Measurements from ENCODE around the gene CELF2. TPM values are rescaled to one million over a fixed set of nuclear protein-coding genes. Genes with fewer than 3 reads are reported as not detected.

The CELF2 gene
- total RNA-seq, 1 donor from 2014 or later: 3.5 TPM

- ATAC-seq: no peak
These were observed 212.2 kb downstream of the CELF2 start for GRCh38 chr10:11229893-11230292.

DNA sequence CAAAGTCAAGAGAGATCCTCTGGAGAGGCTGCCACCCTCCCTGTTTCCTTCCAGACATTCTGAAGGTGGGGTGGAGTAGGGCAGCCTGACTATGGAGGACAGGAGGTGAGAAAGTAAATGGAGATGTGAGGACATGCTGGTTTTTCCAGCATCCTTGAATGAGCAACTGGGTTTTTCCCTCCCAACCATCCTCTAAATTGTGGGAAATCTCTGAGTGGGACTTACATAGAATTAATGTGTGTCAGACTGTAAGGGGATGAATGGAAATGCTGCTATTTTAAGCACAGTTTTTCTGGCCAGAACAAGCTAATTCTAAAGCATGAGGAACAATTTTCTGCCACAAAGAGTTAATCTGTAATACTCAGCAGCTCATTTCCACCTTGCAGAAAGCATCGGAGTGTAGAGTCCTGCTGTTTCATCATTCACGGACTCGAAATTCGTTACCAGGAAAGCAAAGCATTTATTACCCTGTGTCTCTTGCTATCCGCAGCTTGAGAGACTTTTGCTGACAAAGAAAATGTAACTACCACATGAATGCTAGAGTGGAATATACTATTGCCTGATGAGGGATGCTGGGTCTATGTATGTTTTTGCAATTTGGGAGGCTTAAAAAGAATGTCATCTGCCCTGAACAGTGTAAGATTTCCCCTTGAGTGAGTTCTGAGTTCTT is 213.0 kb downstream of the CELF2 start:
- ATAC-seq: no peak

GRCh38 chr10:11231285-11231684 is 213.6 kb downstream of the CELF2 start:
- no peak for ATAC-seq

DNA sequence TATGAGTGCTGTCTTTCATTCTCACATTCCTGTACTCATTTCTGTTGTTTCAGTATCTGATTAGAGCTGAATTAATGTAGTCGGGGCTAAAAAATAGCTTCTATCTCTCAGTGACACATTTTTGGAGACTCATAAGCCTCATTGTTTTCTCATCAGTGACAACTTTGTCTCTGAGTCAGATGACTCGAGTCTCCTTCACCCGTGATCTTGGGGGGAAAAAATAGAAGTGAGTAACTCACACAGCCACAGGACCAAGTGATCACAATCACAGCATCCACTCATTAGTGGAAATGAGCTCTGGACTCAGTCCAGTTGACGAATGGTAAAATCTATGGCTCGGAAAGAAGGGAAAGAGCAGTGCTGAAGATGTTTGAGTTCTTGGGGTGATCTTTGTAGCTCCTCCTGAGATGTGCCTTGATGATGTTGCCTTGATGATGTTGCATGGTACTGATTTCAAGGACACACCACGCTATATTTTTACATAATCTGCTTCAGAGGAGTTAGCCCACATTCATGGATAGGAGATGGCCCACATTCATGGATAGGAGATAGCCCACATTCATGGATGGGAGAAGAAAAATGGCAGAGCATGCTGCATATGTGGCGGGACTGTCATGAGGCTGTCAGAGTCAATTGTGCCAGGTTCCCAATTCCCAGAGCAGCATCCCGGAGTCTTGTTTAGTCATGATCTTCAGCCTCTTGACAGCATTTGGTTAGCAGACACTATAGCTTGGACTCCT is 214.7 kb downstream of the CELF2 start:
- no peak for ATAC-seq

- no peak for ATAC-seq
These were observed 217.3 kb downstream of the CELF2 start for GRCh38 chr10:11234857-11235531.

DNA sequence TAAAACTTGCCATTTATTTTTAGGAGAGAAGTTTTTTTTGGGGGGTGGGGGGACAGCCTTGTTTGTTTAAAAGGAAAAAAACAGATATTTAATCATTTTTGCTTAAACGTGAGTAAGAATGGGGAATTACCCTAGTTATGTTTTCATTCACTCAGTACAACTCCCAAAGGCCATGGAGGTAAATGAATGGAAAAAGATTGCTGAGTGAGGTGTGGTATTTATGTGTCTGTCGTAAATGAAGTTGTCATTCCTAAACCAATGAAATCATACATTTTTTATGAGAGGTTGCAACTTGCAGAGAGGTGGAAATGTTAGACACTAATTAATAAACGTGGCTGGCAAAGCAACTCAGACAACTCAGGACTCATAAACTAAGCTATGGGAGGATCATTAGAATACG is 218.1 kb downstream of the CELF2 start:
- ATAC-seq: no peak

DNA sequence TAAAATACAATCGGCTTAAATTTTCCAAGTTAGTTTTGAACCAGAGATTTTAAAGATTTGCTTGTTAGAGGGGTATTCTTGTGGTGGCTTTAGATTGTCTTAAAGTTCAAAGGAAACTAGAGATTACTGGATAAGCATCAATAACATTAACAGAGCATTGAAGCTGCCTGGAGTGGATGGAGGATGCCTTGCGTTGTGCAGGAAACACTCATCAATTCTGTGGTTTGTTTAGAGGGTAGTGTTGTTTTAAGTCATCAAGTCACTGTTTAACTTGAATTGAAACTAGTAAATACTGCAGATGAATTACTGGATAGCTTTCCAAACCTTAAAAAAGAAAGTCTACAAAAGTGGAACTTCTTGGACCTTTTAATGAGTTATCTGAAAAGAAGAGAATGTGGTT is 218.6 kb downstream of the CELF2 start:
- no peak for ATAC-seq

- no peak for ATAC-seq
These were observed 219.9 kb downstream of the CELF2 start for GRCh38 chr10:11237571-11237970.

- no peak for ATAC-seq
These were observed 221.2 kb downstream of the CELF2 start for GRCh38 chr10:11238893-11239292.

- no peak for ATAC-seq
These were observed 223.0 kb downstream of the CELF2 start for GRCh38 chr10:11240641-11241040.

GRCh38 chr10:11242443-11243387 is 225.0 kb downstream of the CELF2 start:
- ATAC-seq: peak; percentile 38

GRCh38 chr10:11243425-11244222 is 226.0 kb downstream of the CELF2 start:
- ATAC-seq: no peak

DNA sequence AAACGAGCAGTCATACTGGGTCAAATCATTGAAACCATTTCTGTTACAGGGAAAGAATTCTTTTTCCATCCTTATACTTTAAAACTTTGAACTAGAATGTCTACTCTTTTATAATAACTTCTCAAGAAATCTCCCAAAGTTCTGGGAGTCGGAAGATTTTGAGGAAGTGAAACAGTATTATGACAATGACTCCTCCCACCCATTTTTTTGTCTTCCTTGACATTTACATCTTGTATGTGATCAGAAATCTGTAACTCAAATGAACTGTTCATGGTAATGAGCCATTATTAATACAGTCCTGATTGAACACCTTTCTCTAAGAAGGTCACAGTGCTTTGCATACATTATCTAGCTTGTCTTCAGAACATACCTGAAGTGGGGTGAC is 227.4 kb downstream of the CELF2 start:
- ATAC-seq: no peak

- peak; percentile 54 for ATAC-seq
These were observed 227.8 kb downstream of the CELF2 start for GRCh38 chr10:11245510-11245909.

GRCh38 chr10:11245981-11246590 is 228.4 kb downstream of the CELF2 start:
- no peak for ATAC-seq

- no peak for ATAC-seq
These were observed 229.2 kb downstream of the CELF2 start for GRCh38 chr10:11246752-11247467.

DNA sequence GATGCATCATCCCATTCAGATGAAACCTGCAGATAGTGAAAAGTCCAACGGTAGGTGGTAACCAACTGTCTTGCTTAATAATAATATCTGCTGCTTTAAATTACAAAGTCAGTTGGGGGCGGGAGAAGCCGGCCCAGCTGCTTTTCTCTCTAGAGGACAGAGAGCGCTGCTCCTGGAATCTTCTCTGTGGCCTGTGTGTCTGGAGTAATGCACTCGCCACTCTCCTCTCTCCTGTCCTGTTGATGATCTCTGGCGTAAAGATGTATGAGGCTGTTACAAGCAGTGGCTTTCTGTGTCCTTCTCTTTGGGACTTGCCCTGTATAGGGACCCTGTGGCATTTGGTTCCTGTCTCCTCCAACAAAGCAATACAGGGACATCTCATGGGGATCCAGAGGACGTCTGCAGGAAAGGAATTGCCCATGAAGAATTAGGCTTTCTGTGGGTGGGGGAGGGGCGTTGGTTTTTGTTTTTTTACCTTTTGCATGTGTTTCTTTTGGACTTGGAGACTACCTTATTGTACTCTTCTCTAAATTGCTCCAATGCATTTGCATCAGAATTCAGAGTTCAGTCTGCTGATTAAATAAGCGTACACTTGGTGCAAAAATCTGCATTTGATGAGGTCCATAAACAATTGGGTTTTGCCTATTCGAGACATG is 231.6 kb downstream of the CELF2 start:
- ATAC-seq: no peak

- ATAC-seq: no peak
These were observed 232.1 kb downstream of the CELF2 start for GRCh38 chr10:11249808-11250195.

DNA sequence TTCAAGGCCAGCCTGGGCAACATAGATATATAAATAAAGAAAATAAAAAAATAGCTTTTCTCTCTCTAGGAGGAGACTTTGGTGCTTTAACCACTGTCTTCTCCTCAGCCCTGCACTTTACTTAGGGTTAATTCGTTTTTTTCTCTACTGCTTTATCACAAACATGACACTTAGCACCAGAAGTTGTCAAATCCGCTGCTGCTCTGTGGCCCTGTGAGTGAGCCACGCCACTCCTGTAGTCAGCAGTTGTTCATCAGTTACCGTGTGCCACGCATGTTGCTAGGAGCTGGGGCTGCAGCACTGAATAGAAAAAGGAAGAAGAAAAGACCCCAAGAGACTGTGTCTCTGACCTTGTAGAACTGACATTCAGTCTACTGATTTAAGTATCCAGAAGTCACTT is 232.6 kb downstream of the CELF2 start:
- ATAC-seq: no peak

GRCh38 chr10:11252887-11253286 is 235.2 kb downstream of the CELF2 start:
- ATAC-seq: no peak
